Neural cell (in vitro differentiated cells): ENCODE results near the gene CTPS2.

Experiments used
- CTCF ChIP-seq: fragments of 450-650 bp; IDR thresholded peaks from 2 replicates; pipeline ENCODE4 v1.5.1; 2014; ENCODE audit warnings: antibody characterized with exemption, mild to moderate bottlenecking, moderate library complexity; ENCODE audit not compliant: poor library complexity, severe bottlenecking
- EP300 ChIP-seq: fragments of 450-650 bp; conservative IDR thresholded peaks from 2 replicates; pipeline ENCODE4 v1.6.1; 2014; ENCODE audit warnings: antibody characterized with exemption, mild to moderate bottlenecking, moderate library complexity; ENCODE audit not compliant: poor library complexity, severe bottlenecking
- EZH2 ChIP-seq: fragments of 200-600, 300-800 bp; shearing (Covaris generic), sonication (generic); IDR thresholded peaks from 2 replicates; pipeline ENCODE4 v1.6.1; 2014; ENCODE audit warnings: antibody characterized with exemption, low read length, borderline replicate concordance, mild to moderate bottlenecking; ENCODE audit not compliant: insufficient read depth, poor library complexity, severe bottlenecking
- POLR2AphosphoS5 ChIP-seq: IDR thresholded peaks from 2 replicates; pipeline ENCODE4 v1.6.1; 2012
- RAD21 ChIP-seq: fragments of 450-650 bp; conservative IDR thresholded peaks from 2 replicates; pipeline ENCODE4 v1.6.1; 2014; ENCODE audit warnings: antibody characterized with exemption, mild to moderate bottlenecking, moderate library complexity

GRCh38 chrX:16745659-16746058 lies 33.2 kb upstream of the CTPS2 start:
- TF ChIP-seq CTCF (no peak), POLR2AphosphoS5 (no peak), EP300 (no peak), RAD21 (no peak), EZH2 (no peak)
